Measurements from ENCODE around the gene TUFT1.

GRCh38 chr1:151583796-151584195 lies 43.7 kb downstream of the TUFT1 start:
- no peak for TF ChIP-seq CTCF (conservative IDR thresholded peaks at IDR 0.05; ENCODE audit: low read depth, low read length)
- TF ChIP-seq EZH2 (IDR thresholded peaks at IDR 0.05; ENCODE audit: borderline replicate concordance, low read depth, low read length, poor library complexity, severe bottlenecking), result no peak

Data from A673 (cell line).